Osteoblast (primary cell): ENCODE results near the gene CD69. TPM values are rescaled to one million over a fixed set of nuclear protein-coding genes. Genes with fewer than 3 reads are reported as not detected.

Experiments
- DNase-seq: peaks from one replicate; pipeline ENCODE4 v3.0.0; 2011; ENCODE audit warnings: low spot score, mixed read lengths; ENCODE audit not compliant: insufficient read length; ENCODE audit errors: missing footprints
- H2AFZ ChIP-seq: 2 replicates; pipeline ENCODE4 v1.6.0; 2011; ENCODE audit warnings: mild to moderate bottlenecking, low read length
- H3K27ac ChIP-seq: 2 replicates; pipeline ENCODE4 v1.5.1; 2011; ENCODE audit warnings: mild to moderate bottlenecking, low read depth, low read length, moderate library complexity
- H3K27me3 ChIP-seq: 2 replicates; pipeline ENCODE4 v1.6.0; 2012; ENCODE audit warnings: mild to moderate bottlenecking, control low read depth, inconsistent platforms, low read length, moderate library complexity; ENCODE audit not compliant: insufficient read depth
- H3K36me3 ChIP-seq: 2 replicates; pipeline ENCODE4 v1.5.1; 2011; ENCODE audit warnings: mild to moderate bottlenecking, low read length, control low read depth, moderate library complexity; ENCODE audit not compliant: insufficient read depth
- H3K4me1 ChIP-seq: 2 replicates; pipeline ENCODE4 v1.5.1; 2011; ENCODE audit warnings: mild to moderate bottlenecking, low read length, control low read depth, moderate library complexity; ENCODE audit not compliant: insufficient read depth
- H3K4me2 ChIP-seq: 2 replicates; pipeline ENCODE4 v1.6.0; 2011; ENCODE audit warnings: mild to moderate bottlenecking, low read length; ENCODE audit not compliant: insufficient read depth
- H3K4me3 ChIP-seq: fragments of 200-600 bp; sonication (generic); 3 replicates; pipeline ENCODE4 v1.5.1; 2012; ENCODE audit warnings: mild to moderate bottlenecking, low read length, inconsistent platforms; ENCODE audit not compliant: insufficient read depth
- H3K79me2 ChIP-seq: 2 replicates; pipeline ENCODE4 v1.6.0; 2012; ENCODE audit warnings: mild to moderate bottlenecking, low read length, control low read depth, inconsistent platforms; ENCODE audit not compliant: insufficient read depth
- H3K9me3 ChIP-seq: 2 replicates; pipeline ENCODE4 v1.5.1; 2011; ENCODE audit warnings: low read depth, low read length, control low read depth
- H4K20me1 ChIP-seq: 2 replicates; pipeline ENCODE4 v1.6.0; 2012; ENCODE audit warnings: mild to moderate bottlenecking, low read length, control low read depth; ENCODE audit not compliant: insufficient read depth
- total RNA-seq: library from RNA; depleted of rRNA; stranded (reverse); fragments of >200 nt; gene quantifications from 2 replicates; pipeline ENCODE4 v1.2.3, GENCODE V29; 2012
- TF ChIP-seq, protein P1 (sequence below): IDR thresholded peaks from 2 replicates; pipeline ENCODE4 v1.5.1; 2011; ENCODE audit warnings: mild to moderate bottlenecking, low read depth, low read length, moderate library complexity; ENCODE audit errors: extremely low read depth

The CD69 gene
- total RNA-seq, 1 donor, result not detected

- Histone ChIP-seq H3K27ac (no peak overlapping the region), H3K9me3 (no peaks in the 10 kb centered on the region), H4K20me1 (no peaks in the 10 kb centered on the region), H3K4me2 (no peak overlapping the region), H3K4me3 (no peak overlapping the region), H2AFZ (no peak overlapping the region), H3K79me2 (no peaks in the 10 kb centered on the region), H3K27me3 (no peaks in the 10 kb centered on the region), H3K4me1 (no peaks in the 10 kb centered on the region), H3K36me3 (no peaks in the 10 kb centered on the region)
- TF ChIP-seq, protein P1, sequence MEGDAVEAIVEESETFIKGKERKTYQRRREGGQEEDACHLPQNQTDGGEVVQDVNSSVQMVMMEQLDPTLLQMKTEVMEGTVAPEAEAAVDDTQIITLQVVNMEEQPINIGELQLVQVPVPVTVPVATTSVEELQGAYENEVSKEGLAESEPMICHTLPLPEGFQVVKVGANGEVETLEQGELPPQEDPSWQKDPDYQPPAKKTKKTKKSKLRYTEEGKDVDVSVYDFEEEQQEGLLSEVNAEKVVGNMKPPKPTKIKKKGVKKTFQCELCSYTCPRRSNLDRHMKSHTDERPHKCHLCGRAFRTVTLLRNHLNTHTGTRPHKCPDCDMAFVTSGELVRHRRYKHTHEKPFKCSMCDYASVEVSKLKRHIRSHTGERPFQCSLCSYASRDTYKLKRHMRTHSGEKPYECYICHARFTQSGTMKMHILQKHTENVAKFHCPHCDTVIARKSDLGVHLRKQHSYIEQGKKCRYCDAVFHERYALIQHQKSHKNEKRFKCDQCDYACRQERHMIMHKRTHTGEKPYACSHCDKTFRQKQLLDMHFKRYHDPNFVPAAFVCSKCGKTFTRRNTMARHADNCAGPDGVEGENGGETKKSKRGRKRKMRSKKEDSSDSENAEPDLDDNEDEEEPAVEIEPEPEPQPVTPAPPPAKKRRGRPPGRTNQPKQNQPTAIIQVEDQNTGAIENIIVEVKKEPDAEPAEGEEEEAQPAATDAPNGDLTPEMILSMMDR, result no peak
- no peak for DNase-seq
Measured at GRCh38 chr12:9727813-9728212, 32.9 kb downstream of the CD69 start.

GRCh38 chr12:9725213-9725870 lies 35.4 kb downstream of the CD69 start:
- Histone ChIP-seq H3K27me3 (no peaks in the 10 kb centered on the region), H3K36me3 (no peaks in the 10 kb centered on the region), H3K4me2 (no peak overlapping the region), H4K20me1 (no peaks in the 10 kb centered on the region), H3K9me3 (no peaks in the 10 kb centered on the region), H3K4me3 (no peak overlapping the region), H3K79me2 (no peaks in the 10 kb centered on the region), H2AFZ (no peak overlapping the region), H3K27ac (no peak overlapping the region), H3K4me1 (no peaks in the 10 kb centered on the region)
- no peak for DNase-seq
- TF ChIP-seq, protein P1, result no peak

DNA sequence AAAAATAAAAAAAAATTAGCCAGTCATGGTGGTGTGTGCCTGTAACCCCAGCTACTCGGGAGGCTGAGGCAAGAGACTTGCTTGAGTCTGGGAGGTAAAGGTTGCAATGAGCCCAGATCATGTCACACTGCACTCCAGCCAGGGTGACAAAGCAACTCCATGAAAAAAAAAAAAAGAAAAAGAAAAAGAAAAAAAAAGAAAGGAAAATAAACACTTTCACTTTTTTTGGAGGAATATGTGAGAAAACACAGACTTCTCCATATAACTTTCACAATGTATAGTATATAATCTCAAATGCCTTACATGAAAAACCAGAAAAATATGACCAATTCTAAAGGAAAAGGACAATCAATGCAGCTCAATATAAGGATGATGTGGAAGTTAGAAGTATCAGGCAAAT lies 36.7 kb downstream of the CD69 start:
- no peaks in the 10 kb centered on the region for H3K9me3 ChIP-seq
- H2AFZ ChIP-seq, result no peak overlapping the region
- H3K4me3 ChIP-seq, result no peak overlapping the region
- peaks cover 4% of the 10 kb centered on the region for H3K27me3 ChIP-seq
- no peaks in the 10 kb centered on the region for H4K20me1 ChIP-seq
- no peak for DNase-seq
- H3K36me3 ChIP-seq, result no peaks in the 10 kb centered on the region
- H3K27ac ChIP-seq, result no peak overlapping the region
- no peak overlapping the region for H3K4me2 ChIP-seq
- TF ChIP-seq, protein P1, result no peak
- H3K79me2 ChIP-seq, result no peaks in the 10 kb centered on the region
- no peaks in the 10 kb centered on the region for H3K4me1 ChIP-seq

DNA sequence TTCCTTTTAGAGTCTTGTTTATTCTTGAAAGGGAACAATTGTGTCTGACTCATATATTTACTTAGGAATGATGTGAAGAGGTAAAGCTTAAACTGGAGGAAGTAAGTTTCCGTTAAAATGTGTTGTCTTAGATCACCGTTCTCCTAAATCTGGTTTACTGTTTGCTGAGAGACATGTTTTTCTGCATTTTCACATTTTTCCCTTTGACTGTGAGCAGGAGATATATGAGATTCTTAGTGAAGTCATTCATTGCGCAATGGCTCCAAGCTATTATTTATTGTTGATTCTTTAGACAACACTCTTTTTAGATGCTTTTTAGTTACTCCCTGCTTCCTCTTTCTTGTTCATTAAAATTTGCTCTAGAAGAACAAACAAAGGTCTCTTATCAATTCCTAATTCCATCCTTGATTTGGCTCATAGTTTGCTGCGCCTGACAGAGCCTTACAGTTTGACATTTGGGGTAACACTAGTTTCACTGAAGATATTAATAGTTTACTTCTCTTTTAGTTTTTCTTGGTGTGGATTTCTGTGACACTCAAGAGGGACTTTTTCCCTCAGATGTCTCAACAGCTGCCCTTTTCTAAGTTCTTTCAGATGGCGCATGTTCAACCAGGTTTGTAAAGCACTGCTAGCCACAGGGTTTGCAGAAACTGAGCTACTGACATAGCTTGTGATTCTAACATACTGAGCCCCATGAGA lies 39.2 kb downstream of the CD69 start:
- H3K4me3 ChIP-seq, result no peak overlapping the region
- no peaks in the 10 kb centered on the region for H4K20me1 ChIP-seq
- H3K4me2 ChIP-seq, result no peak overlapping the region
- no peaks in the 10 kb centered on the region for H3K79me2 ChIP-seq
- no peak overlapping the region for H2AFZ ChIP-seq
- H3K27me3 ChIP-seq, result peaks cover 4% of the 10 kb centered on the region
- DNase-seq, result no peak
- TF ChIP-seq, protein P1, result no peak
- H3K4me1 ChIP-seq, result no peaks in the 10 kb centered on the region
- H3K27ac ChIP-seq, result no peak overlapping the region
- H3K9me3 ChIP-seq, result no peaks in the 10 kb centered on the region
- no peaks in the 10 kb centered on the region for H3K36me3 ChIP-seq
